Stimulated activated CD4-positive, alpha-beta T cell treated with anti-CD3 and anti-CD28 coated beads, TNF-alpha, amount 100 ng/mL, for 4 hours (primary cell): ENCODE data around the gene VMAC.
A peak's percentile ranks its signal among the peaks of the same experiment; 100 is the strongest.
"Not testable (repeated sequence)": the region's sequence is repeated elsewhere in the genome, so short reads cannot be mapped to it uniquely, and the experiment has no call there.

Experiments used
- DNase-seq, 3 experiments: peaks; one replicate each; pipeline ENCODE4 v3.0.0-alpha.2; 2020; ENCODE audit warnings: low read depth in 3 of 3

VMAC gene

GRCh38 chr19:5883157-5883873 lies 21.4 kb upstream of the VMAC start:
- DNase-seq: not testable (repeated sequence)

GRCh38 chr19:5884065-5884811 lies 20.4 kb upstream of the VMAC start:
- not testable (repeated sequence) for DNase-seq

GRCh38 chr19:5889288-5889971 lies 15.2 kb upstream of the VMAC start:
- DNase-seq: no peak

- DNase-seq: no peak
Measured at GRCh38 chr19:5890099-5890498, 14.6 kb upstream of the VMAC start.

- DNase-seq: no peak
Measured at GRCh38 chr19:5891572-5891937, 13.1 kb upstream of the VMAC start.

- no peak for DNase-seq
Measured at GRCh38 chr19:5891938-5892771, 12.5 kb upstream of the VMAC start.

GRCh38 chr19:5892772-5893275 lies 11.8 kb upstream of the VMAC start:
- no peak for DNase-seq

GRCh38 chr19:5893296-5893903 lies 11.3 kb upstream of the VMAC start:
- no peak for DNase-seq

GRCh38 chr19:5893907-5894703 lies 10.6 kb upstream of the VMAC start:
- DNase-seq: no peak

GRCh38 chr19:5894704-5895349 lies 9.8 kb upstream of the VMAC start:
- DNase-seq: no peak

GRCh38 chr19:5895409-5895808 lies 9.3 kb upstream of the VMAC start:
- no peak for DNase-seq

- no peak for DNase-seq
Measured at GRCh38 chr19:5895890-5896289, 8.8 kb upstream of the VMAC start.

- DNase-seq: no peak
Measured at GRCh38 chr19:5896365-5897076, 8.2 kb upstream of the VMAC start.

- no peak for DNase-seq
Measured at GRCh38 chr19:5897189-5897969, 7.3 kb upstream of the VMAC start.

GRCh38 chr19:5899728-5900526 lies 4.7 kb upstream of the VMAC start:
- DNase-seq: no peak

GRCh38 chr19:5900976-5901375 lies 3.7 kb upstream of the VMAC start:
- DNase-seq: no peak

- DNase-seq: peak in 1 of 3 experiments; percentile 23
Measured at GRCh38 chr19:5903056-5903623, 1.5 kb upstream of the VMAC start.
